HG03558 (cell line): Measurements from ENCODE around the gene EPHA10.

Experiments
- ATAC-seq: cut with Tn5 transposase; IDR thresholded peaks from one replicate; pipeline ENCODE4 v1.9.1; 2021; ENCODE audit warnings: moderate number of reproducible peaks; ENCODE audit not compliant: unreplicated experiment; ENCODE audit errors: extremely low read depth

Gene EPHA10

GRCh38 chr1:37764888-37765441 lies at the start of gene EPHA10:
TSS of gene EPHA10 (minus strand) at chr1:37765120. CDS start at chr1:37765066, 54 bp downstream.
- no peak for ATAC-seq

DNA sequence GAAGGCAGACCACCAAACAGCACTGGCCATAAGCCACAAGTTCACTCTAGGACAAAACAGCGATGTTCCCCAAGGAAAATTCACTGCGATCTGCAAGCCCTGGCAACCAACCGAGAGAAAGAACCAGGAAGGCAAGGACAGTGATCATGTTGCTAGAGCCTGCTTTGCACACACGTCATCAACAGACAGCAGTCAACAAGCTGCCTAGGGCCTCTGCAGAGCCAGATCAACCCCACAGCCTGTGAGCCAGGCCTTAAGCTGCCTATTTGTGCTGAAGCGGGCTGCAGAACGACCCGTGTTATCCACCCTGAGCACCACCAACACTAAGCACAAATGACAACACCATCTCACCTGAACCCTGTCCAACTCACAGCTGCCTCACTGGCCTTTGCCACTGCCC lies 49.3 kb upstream of the EPHA10 start:
- ATAC-seq: no peak

- ATAC-seq: no peak
These were observed 48.7 kb upstream of the EPHA10 start for GRCh38 chr1:37813529-37814145.

GRCh38 chr1:37811027-37811655 lies 46.2 kb upstream of the EPHA10 start:
- no peak for ATAC-seq

- ATAC-seq: no peak
These were observed 45.0 kb upstream of the EPHA10 start for GRCh38 chr1:37809942-37810341.

DNA sequence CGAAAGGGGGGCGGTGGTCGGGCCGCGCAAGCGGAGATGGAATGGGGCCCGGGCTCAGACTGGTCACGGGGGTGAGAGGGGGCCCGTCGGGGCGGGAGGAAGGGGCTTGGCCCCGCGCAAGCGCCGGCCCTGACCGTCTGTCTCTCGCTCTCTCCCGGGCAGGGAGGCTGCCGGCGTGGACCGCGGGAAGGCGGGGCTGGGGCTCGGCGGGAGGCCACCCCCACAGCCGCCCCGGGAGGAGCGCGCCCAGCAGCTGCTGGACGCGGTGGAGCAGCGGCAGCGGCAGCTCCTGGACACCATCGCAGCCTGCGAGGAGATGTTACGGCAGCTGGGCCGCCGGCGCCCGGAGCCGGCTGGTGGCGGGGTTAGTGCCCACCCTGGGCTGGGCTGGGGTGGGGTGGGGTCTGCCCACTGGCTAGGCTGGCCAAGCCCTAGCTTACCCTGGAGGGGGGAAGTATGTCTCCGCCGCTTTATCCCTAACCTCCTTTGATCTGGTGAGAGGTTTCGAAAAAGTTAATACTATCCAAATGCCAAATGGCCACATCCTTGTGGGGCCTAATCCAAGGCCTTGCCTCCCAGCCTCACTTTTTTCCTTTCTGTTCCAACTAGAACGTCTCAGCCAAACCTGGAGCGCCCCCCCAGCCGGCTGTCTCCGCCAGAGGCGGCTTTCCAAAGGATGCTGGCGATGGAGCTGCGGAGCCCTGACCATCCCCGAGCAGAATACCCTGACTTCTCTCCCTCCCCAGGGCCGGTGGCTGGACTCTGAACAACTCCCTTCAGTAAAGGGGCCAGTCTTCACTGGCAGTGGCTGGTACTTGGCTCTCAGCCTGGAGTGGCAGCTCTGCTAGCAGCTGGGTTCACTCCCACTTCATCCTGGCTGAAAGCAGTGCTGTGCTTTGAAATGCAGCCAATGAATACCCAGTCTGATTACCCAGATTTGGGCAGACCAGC lies 43.7 kb upstream of the EPHA10 start:
- no peak for ATAC-seq

DNA sequence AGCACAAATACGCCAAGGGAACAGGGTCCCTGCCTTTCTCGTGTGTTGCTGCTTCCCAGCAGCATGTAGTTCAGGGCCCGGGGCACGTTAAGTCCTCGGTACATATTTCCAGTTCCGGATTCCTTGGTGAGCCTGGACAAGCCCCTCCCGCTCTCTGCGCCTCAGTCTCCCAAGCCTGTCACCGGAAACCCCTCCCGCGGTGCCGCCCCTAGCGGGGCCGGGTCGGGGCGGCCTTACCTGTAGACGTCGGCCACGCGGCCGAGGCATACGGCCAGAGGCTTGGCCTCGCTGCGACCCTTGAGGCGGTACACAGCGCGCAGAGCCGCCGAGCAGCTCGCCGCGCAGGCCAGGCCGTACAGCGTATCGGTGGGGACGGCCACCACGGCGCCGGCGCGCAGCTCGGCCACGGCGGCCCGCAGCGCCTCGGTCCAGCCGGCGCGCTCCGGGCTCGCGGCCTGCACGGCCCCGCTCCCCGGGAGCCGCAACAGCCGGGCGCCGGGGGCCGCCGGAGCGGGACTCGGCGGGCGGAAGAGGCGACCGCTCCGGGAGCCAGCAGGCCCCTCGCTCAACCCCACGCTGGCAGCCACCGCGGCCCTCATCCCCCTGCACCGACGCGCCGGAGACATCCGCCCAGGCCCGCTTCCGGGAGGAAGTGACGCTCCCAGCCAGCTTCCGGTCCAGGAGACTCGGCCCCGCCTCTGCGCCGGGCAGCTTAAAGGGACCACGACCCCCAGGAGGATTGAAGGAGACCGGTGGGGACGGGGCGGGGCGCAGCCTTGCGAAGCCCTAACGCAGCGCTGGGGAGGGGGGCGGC lies 42.8 kb upstream of the EPHA10 start, which contains the start of the genes C1orf122 and YRDC:
Gene C1orf122, plus strand, starts transcription at position 236 of the 814 bp plus-strand sequence. CDS start 615 bp downstream, outside the sequence.
Gene YRDC, minus strand, starts transcription at position 654 of the 814 bp plus-strand sequence. Its CDS starts 28 bp downstream, at position 626.
- ATAC-seq: no peak

DNA sequence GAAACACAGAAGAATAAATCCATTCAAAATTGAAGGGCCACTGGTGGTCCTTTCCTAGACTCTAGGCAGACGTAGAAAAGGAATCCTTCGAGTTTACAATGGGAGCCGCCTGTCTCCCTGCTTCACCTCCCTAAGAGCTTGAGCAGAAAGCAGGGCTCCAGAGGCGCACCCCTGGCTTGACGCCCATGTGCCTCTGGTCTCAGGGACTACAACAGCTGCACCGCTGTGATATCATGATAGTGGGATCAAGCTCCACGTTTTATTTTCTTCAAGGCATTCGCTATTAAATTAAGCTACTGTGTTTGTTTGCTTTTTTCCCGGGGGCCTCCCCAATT lies 42.3 kb upstream of the EPHA10 start:
- no peak for ATAC-seq

DNA sequence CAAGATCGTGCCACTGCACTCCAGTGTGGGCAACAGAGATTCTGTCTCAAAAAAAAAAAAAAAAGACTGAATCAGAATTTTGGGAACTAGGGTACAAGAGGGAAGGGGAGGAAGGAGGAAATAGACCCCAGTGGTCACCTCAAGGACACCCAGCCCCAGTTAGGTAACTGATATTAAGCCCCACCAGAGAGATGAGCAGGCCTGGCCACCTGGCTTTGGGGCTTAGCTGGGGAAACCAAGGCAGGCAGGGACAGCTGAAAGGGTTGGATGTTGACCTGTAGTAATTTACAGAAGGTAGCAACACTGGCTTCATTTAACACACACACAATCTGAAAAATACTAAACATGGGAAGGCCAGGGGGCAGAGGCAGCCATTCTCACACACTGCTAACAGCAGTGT lies 37.5 kb upstream of the EPHA10 start:
- ATAC-seq: no peak

- ATAC-seq: no peak
These were observed 32.9 kb upstream of the EPHA10 start for GRCh38 chr1:37797750-37798345.

GRCh38 chr1:37795340-37796125 lies 30.6 kb upstream of the EPHA10 start:
- ATAC-seq: no peak

DNA sequence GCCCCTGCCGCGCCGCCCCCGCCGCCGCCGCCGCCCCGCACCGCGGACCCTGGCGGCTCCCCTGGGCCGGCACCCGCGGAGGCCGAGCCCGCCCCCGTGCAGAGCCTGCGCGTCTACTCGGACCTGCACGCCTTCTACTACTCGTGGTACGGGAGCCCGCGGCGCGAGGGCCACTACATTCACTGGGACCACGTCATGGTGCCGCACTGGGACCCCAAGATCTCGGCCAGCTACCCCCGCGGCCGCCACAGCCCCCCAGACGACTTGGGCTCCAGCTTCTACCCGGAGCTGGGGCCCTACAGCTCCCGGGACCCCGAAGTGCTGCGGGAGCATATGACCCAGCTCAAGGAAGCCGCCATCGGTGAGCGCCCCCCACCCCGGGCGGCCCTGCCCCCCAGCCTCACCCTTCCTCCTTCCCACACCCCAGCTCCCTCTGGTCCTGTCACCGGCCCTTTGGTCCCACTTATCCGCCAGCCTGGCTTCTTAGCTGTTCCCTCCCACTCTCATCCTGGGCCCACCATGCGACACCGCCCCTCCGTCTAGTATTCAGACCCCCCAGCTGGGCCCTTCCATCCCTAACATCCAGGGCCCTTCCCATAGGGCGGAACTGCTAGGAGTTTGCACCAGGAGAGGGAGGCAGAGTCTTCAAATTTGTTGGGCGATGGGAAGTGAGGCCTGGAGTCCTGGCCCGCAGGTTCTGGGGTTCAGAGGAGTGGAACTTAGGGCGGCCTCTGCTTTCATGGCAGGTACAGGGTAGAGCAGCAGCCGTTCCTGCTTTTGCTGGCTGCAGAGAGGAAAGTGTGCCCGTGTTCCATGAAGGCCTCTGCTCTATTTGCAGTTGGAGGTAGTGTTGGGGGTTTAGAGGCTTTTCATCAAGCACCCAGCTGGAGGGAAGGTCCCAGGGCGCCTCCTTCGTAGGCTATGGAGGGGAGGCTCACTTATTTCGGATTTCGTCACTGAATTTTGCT lies 29.7 kb upstream of the EPHA10 start:
- no peak for ATAC-seq

DNA sequence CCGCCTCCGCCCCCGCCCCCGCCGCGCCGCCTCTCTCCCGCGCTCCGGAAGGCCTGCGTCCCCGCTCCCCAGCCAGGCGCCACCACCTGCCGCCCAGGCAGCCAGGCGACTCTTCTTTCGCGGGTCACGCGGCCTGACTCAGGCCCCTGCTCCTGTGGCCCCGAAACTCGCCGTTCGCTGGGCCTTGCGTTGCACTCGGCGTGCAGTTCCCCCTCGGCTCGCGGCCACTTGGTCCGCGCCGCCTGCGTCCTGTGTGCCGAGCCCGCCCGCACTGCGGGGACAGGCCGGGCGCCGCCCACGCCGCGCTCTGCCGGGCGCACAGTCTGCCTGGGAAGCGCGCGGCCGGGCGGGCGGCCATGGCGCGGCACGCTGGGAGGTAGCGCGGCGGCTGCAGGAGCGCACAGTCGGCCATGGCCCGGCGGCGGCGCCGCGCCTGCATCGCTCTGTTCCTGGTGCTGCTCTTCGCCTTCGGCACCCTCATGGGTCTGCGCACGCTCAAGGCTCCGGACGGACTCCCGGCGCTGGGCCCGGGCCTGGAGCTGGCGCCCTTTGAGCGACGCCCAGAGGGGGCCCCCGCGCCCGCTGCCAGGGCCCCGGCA lies 29.0 kb upstream of the EPHA10 start, which contains the start of gene MANEAL:
Gene MANEAL, plus strand, starts transcription at position 75 of the 599 bp plus-strand sequence. Its CDS starts 336 bp downstream, at position 411.
- no peak for ATAC-seq

DNA sequence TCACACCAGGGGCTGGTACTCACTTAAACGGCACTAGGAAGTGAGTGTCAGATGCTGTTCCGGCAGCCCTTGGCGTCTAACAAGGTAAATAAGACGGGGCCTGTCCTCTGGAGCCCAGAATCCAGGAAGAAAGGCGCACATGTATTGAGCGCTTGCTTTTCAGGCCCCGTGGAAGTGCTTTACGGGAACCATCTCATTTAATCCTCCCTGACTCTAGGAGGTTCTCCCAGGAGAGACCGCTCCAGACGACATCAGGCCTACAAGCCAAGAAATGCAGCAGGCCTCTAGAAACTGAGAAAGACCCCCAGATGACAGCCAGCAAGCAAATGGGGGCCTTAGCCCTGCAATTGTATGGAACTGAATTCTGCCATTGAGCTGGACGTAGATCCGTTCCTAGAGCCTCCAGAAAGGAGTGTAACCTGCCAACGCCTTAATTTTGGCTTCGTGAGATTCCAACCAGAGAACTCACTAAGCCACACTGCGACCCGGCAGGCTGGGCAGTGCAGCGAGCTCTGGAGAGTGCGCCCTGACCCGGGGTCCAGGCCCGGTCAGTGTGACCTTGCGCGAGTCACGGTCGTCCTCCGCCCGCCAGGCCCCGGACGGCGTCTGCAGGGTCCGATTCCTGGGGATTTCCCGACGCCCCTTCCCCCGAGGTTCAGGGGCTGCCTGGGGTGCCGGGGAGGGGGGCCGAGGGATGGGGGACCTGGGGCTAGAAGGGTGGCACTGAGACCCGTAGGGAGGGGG lies 28.2 kb upstream of the EPHA10 start:
- ATAC-seq: no peak

DNA sequence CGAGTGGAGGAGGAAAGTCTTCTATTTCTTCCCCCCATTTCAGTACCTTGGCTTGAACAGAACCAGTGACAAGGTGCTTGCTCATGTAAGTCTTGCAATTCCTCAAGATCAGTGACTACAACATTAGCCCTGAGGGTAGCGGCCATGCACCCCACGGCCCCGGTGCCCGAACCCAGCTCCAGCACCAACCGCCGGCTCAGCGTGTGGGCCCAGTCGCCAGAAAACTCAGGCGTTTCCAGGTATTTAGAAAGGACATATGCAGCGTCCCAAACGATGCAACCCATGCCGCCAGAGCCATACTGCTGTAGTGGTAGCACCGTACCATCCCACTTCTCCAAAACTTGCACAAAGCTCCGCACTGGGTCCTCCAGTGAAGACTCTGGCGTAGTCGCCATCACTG lies 17.6 kb upstream of the EPHA10 start:
- no peak for ATAC-seq

GRCh38 chr1:37778654-37779053 lies 13.7 kb upstream of the EPHA10 start:
- ATAC-seq: no peak
